ENCODE measurements around the gene CRYBB2.
"Not testable (repeated sequence)": the region's sequence is repeated elsewhere in the genome, so short reads cannot be mapped to it uniquely, and the experiment has no call there.

CRYBB2 gene

DNA sequence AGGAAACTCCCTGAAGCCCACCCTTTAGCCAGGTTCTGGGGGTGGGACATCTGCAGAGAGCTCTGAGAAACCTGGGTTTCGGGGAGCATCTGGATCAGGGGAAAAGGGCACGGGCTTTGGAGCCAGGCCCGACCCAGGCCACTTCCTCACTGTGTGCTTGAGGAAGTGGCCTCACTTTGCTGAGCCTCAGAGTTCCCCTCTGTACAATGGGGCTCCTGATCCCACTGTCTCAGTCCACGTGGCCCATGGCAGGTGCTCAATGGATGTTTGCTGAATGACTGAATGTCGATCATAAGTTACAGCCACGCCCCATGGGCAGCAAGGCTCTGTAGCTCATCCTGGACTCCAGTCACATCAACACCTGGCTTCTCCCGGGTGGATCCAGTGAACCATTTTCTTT, 18.5 kb upstream of the CRYBB2 start:
- DNase-seq, result no peak

DNA sequence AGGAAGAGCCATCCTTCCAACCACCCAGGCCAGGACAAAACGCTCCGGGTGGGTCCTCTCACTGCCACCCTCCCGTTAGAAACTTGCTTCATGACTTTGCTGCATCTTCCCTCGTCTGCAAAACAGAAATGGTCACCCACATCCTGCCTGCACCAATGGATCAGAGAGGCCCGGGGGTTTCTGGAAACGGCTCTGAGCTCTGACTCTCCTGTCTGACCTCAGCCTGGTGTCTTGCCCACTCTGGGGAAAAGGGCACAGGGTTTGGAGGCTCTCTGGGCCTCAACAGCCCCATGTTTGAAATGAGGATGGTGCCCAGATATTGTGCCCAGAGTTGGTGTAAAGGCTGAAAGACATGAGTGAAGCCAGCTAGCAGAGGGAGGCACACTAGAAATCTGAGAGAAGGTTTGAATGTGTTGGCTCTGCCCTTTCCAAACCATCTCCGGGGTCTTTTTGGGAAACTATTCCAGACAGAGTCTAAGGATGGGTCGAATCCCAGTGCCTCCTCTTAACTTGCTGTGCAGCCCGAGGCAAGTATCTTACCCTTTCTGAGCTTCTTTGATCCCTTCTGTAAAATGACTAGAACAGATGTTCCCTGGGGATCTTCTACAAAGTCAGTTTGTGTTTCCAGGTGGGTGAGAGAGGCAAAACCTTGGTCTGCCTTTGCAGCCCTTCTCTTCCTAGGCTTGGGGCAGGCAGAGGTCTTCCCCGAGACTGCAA, 17.7 kb upstream of the CRYBB2 start:
- no peak for DNase-seq

DNA sequence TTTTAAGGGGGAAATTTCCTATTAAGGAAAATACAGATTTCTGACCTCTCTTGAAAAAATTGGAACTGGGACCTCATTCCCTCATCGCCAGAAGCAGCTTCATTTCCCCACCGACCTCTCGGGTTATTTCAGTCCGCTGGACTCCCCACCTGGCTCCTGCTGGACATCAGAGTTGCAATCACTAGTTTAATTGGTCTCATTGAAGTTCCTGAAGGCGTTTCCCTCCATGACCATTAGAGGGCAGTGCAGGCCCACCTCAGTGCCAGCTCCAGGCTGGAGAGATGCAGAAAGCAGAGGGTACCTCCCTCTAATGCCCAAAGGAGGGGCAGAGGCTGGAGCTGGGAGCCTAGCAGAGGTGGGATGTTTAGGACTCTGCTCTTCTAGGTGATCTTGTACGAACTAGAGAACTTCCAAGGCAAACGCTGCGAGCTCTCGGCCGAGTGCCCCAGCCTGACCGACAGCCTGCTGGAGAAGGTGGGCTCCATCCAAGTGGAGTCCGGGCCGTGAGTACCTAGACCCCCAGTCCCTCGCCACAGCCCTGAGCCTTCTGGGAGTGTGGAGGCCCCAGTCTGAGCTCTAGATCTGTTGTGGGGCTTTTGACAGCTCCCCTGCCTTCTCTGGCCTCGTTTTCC, 17.0 kb upstream of the CRYBB2 start:
- no peak for DNase-seq

DNA sequence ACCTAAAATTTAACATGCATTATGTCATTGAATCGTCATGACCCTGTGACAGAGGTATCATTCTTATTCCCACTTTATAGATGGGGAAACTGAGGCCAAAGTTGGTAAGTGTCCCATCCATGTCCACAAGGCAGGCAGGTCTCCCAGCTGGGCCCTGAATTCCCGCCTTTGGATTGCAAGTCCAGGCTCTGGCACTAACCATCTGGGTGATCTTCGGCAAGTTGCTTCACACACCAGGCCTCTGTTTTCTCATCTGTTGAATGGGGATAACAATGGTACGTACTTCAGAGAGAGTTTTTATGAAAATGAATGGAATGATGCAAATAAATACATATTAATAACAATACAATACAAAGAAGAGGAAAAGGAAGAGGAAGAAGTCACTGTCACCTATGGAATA, 16.4 kb upstream of the CRYBB2 start:
- DNase-seq, result no peak

DNA sequence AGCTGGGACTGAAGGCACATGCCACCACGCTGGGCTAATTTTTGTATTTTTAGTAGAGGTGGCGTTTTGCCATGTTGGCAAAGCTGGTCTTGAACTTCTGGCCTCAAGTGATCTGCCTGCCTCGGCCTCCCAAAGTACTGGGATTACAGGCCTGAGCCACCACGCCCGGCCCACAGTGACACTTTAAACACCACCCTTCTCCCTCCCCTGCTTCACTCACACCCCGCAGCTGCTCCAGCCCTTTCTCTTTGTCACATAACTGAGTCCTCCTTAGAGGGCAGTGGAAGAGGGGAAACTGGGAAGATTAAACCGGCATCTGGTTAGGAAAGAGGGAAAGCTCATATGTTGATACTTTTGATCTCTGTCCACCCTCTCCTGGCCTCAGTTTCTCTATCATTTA, 14.9 kb upstream of the CRYBB2 start:
- DNase-seq, result not testable (repeated sequence)

DNA sequence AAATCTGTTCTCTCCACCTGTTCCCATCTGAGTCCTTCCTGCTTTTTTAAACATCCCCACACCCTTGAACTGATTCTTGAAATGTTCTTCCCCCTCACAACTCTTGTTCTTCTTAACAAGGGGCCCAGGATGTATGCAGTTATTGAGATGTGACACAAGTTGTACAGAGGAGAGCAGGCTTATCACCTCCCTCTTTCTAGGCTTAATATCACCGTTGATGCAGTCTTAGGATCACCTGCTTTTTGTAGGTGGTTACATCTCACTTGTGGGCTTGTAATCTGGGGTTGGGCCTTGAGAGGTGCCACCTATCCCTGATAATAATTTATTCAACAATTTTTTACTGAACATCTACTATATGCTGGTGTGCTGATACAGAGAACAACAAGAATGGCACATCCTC, 13.6 kb upstream of the CRYBB2 start:
- no peak for DNase-seq

DNA sequence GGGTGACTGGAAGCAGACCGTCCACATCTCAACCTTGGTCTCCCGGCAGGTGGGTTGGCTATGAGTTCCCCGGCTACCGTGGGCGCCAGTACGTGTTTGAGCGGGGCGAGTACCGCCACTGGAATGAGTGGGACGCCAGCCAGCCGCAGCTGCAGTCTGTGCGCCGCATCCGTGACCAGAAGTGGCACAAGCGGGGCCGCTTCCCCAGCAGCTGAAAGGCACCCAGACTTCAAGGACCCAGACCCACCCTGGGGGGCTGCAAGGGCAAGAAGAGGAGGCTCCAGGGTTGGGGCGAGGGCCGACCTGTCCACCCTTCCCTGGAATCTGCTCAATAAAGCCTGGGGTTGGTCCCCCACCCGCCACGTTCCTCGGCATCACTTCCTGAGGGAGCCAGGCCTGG, 12.4 kb upstream of the CRYBB2 start:
- no peak for DNase-seq

DNA sequence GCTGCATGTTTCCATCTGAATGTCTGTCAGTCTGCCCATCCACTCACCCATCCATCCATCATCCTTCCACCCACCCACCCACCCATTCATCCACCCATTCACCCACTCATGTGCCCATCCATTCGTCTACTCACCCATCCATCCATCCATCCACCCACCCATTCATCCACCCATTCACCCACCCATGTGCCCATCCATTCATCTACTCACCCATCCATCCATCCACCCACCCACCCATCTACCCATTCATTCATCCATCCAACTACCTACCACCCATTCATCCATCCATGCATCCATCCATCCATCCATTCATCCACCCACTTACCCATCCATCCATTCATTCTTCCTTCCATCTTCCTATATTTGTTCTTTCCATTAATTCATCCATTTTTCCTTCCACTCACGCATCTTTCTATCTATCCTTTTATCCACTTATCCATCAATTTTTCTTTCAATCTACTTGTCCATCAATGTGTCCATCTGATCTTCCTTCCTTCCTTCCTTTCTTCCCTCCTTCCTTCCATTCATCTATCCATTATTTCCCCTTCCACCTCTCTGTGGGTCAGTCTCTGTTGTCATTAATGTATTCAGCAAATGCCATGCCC, 11.8 kb upstream of the CRYBB2 start:
- no peak for DNase-seq

DNA sequence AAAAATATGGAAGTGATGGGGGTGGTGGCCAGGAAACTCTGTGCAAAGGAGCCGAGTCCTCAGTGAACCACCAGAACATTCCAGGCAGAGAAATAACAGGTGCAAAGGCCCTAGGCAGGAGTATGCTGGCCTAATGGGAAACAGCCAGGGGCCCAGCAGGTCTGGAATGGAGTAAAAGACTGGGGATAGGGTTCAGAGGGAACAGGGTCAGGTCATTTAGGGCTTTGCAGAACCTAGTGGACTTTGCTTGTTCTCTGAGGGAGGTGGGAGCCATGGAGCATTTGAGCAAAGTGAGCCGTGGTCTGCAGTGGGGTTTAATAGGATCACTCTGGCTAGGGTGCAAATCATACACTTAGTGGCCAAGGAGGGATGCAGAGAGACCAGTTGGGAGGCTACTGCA, 11.1 kb upstream of the CRYBB2 start:
- no peak for DNase-seq

DNA sequence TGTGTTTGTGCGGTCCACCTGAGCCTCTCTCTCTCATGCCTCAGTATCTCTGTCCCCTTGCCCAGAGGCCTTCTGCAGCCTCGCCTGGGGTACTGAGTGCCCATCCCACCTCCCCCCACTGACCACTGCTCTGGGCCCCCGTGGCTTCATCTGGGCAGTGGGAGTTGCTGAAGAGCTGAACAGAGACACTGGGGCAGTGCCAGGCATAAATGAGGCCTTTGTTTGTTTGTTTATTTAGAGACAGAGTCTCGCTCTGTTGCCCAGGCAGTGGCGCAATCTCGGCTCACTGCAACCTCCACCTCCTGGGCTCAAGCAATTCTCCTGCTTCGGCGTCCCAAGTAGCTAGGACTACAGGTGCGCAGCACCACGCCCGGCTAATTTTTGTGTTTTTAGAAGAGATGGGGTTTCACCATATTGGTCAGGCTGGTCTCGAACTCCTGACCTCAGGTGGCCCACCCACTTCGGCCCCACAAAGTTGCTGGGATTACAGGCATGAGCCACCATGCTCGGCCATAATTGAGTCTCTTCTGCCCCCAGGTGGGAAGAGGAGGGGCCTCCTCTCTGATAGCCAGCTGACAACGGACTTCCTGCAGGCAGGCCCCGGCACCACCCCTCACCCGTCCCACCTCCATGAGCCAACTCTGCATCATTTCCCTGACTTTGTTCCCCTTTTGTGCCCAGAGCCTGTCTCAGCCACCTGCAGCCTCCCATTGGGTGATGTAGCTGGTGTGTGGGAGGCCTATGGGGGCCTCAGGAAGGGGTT, 10.5 kb upstream of the CRYBB2 start:
- no peak for DNase-seq

DNA sequence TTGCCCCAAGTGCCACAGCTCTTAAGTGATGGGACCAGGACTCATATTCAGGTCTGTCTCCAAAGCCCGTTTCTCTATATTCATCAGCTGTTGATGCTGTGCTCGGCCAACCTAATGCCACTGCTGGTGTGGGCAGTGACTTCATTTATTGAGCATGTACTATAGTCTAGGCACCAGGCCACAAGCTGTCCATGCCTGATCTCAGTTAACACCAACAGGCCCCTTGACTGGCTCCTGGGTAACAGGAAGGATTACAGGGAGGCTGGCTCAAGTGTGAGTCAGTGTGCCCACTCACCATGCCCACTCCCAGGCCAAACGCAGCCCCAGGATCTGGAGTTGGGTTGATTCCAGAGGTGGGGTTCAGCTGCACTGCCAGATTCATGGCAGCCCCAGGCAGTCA, 8.6 kb upstream of the CRYBB2 start:
- DNase-seq, result no peak

DNA sequence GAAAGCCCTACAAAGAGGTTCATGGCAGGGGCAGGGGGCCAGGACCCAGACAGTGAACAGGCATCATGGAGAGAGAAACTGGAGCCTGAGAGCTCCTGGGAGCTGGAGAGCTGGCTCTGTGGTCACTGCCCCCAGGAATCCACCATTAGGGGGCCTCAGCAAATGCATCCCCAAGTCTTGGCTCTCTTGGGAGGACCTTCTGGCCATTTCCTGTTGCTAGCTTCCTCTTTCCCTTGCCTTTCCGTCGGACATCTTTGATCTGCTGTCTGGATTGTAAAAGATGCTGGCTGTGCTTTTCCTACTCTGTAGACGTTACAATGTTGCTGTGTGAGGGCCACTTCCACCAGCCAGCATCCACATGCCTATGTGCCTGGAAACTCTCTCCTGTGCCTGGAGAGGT, 7.1 kb upstream of the CRYBB2 start:
- no peak for DNase-seq

DNA sequence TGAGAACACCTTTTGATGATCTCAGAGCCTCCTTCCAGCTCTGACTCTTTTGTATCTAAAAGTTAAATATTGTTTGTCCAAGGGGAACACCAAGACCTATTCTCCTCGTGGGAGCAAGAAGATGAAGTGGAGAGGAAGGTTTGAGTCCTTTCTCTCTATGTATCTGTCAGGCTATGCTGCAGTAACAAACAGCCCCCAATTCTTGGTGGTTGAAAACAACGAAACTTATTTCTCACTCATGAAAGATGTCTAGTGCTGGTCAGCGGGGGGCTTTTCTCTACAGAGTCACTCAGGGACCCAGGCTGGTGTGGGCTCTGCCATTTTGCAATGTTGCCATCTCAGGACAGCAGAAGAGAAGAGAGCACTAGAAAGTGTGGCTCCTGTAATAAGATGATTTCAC, 6.2 kb upstream of the CRYBB2 start:
- DNase-seq, result no peak

DNA sequence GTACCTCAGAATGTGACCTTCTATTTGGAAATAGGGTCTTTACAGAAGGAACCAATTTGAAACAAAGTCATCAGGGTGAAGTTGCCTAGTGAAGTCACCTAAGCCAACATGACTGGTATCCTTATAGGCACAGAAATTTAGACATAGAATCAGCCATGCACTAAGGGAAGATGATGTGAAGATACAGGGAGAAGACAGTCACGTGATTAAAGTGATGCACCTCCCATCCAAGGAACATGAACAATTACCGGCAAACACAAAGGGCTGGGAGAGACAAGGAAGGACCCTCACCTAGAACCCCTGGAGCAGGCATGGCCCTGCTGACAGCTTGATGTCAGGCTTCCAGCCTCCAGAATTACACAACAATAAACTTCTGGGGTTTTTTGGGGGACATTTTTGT, 3.2 kb upstream of the CRYBB2 start:
- DNase-seq, result no peak

DNA sequence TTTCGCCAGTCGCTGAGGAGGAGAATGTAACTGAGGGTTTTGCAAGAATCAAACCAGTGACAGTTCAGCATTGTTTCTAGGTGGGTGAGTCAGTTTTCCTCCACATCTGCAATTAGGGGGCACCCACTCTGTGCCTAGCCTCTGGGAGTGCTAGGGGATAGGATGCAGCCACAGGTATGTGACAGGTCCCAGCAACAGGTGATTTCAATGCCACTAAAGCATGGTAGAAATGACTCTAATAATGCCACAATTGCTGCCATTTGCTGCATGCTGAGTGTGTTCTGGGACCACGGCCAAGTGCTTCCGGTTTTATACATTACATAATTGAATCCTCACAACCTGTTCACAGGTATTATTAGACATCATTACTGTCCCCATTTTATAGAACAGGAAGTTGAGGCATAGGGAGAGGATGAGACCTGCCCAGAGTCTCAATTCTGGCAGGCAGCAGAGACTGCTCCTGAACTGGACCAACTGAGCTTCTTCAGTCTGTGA, 556 bp downstream of the CRYBB2 start:
- no peak for DNase-seq

DNA sequence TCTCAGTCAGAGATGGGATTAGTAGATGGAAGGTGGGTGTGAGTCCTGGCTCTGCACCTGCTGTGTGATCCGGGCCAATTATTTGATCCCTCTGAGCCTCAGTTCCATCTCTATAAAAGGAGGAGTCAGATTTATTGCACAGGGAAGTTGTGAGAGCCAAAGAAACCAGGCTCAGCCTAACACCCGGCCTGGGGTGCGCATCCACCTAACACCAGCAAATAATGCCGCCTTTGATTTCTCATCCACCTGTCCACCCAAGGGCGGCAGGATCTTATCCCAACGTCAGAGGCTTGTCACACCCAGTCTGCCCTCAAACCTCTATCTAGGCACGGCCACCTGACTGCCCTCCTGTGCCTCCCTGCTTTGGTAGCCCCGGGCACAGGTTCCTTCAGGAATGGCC, 2.4 kb downstream of the CRYBB2 start:
- DNase-seq, result no peak

DNA sequence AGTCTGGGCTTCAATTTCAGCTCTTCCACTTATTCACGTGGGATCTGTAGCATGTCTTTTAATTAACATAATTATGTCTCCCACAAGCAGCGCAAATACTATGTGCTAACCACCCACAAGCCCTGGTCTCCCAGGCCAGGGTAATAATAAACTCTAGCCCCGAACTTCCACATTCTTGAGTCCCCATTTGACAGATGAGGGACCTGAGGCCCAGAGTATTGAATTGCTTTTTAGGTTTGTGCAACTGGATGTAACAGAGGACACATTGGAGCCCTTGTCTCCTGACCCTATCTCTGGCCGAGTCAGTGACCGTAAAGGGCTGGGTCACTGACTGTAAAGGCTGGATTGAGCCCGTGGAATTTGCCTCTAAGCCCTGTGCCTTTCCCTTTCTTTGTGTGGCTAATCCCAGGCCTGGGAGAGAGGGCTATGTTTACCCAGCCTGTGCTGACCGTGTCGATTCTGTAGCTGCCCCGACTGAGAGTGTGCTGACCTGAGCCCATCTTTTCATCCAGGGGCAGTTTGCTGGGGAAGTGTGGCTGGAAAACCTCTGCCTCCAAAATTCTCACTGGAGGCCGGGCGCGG, 3.9 kb downstream of the CRYBB2 start:
- DNase-seq, result no peak

DNA sequence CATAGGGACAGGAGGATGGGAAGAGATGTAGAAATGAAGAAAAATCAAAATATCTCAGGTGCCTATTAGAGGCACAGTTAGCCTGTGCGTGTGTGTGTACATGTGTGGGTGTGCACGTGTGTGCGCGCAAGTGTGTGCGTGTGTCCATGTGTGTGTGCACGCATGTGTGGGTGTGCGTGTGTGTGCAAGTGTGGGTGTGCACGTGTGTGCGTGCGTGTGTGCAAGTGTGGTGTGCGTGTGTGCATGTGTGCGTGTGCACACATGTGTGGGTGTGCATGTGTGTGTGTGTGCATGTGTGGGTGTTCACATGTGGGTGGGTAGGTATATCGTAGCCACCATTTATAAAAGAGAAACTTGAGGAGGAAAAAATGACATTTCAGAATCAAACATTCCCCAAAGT, 9.4 kb downstream of the CRYBB2 start:
- DNase-seq, result no peak

DNA sequence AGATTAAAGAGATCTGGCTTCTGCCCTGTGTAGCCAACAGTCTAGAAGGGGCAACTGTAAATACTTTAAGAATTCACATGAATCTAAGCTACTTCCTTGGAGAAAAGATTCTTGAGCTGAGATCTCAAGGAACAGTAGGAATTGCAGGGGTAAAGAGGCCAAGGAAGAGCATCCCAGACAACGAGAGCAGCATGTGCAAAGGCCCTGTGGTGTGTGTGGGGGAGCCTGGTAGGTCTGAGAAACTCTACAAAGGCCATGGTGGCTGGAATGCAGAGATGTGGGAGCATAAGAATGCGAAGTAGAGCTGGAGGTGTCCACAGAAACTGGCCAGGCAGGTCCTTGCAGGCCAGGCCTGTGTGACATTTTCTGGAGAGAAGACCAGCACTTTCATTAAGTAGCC, 11.3 kb downstream of the CRYBB2 start:
- DNase-seq, result not testable (repeated sequence)

DNA sequence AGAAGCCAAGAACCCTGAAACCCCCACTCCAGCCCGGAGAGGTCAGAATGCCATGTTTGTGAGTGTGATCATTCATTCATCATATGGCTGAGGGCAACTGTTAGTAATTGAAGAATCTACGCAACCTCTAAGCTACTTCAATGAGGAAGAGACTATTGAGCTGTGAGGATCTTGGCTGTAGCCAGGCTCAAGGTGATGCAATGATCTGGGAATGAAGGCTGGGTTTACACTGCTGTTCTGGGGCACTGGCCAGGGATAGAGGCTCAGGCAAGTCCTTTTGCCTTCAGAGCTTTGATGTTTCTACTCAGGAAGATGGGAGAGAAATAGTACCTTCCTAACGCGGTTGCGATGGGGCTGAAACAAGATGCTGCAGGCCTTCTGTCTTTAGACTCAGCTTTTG, 12.9 kb downstream of the CRYBB2 start:
- DNase-seq, result no peak

DNA sequence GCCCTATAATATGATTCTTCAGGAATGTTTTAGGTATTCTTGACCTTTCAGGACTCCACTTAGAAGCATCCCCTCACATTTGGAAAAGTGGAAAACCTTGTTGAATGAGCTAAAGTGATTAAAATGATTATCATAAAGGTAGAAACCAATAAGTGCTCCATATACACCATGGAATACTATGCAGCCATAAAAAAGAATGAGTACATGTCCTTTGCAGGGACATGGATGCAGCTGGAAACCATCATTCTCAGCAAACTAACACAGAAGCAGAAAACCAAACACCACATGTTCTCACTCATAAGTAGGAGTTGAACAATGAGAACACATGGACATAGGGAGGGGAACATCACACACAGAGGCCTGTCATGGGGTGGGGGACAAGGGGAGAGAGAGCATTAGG, 14.3 kb downstream of the CRYBB2 start:
- DNase-seq, result not testable (repeated sequence)

DNA sequence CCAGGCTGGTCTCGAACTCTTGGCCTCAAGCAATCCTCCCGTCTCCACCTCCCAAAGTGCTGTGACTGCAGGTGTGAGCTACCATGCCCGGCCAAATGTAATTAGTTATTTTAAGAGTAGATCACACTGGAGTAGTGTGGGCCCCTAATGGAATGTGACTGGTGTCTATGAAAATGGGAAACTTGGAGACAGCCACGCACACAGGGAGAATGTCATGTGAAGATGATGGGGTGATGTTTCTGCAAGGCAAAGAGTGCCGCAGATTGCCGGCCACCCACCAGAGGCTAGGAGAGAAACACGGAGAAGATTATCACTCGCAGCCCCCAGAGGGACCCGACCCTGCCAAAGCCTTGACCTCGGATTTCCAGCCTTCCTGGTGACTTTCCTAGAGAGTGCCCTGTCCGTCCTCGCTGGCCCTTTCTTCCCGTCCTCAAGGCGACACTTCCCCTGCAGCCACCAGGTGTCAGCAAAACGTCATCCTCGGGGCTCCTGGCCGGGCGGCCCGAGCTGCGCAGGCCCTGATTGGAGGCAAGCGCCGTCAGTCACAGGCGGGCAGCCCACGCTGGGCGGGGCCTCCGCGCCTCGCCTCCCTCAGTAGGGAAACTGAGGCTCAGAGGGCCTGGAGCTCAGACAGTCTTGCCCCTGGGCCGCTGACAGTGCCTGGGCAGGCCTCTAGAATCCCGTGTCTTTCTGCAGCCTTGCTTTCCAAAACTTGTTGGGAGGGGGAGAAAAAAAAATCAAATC, 16.3 kb downstream of the CRYBB2 start:
- DNase-seq, result peak; percentile 34

DNA sequence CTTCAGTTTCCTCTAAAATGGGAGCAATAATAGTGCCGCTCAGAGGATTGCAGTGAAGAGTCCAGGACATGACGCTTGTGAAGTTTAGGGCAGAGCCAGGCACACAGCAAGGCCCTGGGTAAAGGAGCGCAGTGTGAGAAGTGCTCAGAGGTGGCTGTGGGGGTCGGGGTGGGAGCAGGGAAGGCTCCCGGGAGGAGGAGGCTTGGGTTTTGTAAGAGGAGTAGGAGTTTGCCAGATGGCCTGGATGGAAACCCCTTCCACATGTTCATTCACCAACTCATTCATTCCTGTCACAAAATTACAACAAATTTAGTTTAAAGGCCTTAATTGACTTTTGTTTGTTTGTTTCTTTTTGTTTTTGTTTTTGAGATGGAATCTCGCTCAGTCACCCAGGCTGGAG, 17.0 kb downstream of the CRYBB2 start:
- no peak for DNase-seq

All from DMS 273 treated with DMSO at 0.1 percent for 48 hours (cell line).